Fibroblast of mammary gland (primary cell): Measurements from ENCODE around the gene MRGPRD.

Source experiments
- DNase-seq: peaks from one replicate; pipeline ENCODE4 v3.0.0-alpha.2; 2010; ENCODE audit warnings: low read depth
- H3K4me3 ChIP-seq: 2 replicates; pipeline ENCODE4 v1.5.1; 2011; ENCODE audit warnings: low read depth, mild to moderate bottlenecking, low read length, moderate library complexity; ENCODE audit not compliant: control insufficient read depth
- CTCF ChIP-seq: conservative IDR thresholded peaks from 2 replicates; pipeline ENCODE4 v1.5.1; 2011; ENCODE audit warnings: low read depth, low read length, inconsistent platforms; ENCODE audit not compliant: control insufficient read depth, insufficient read depth

The MRGPRD gene

GRCh38 chr11:68966894-68967780, 13.6 kb downstream of the MRGPRD start:
- no peak for DNase-seq
- H3K4me3 ChIP-seq: no peak overlapping the region
- no peak for TF ChIP-seq CTCF

GRCh38 chr11:68965901-68966853, 14.6 kb downstream of the MRGPRD start:
- DNase-seq: no peak
- no peak overlapping the region for H3K4me3 ChIP-seq
- TF ChIP-seq CTCF: no peak

- no peak for TF ChIP-seq CTCF
- DNase-seq: no peak
- no peak overlapping the region for H3K4me3 ChIP-seq
These were observed 17.0 kb downstream of the MRGPRD start for GRCh38 chr11:68963779-68964178.

GRCh38 chr11:68962527-68963250, 18.1 kb downstream of the MRGPRD start:
- DNase-seq: no peak
- no peak for TF ChIP-seq CTCF
- H3K4me3 ChIP-seq: no peak overlapping the region

- no peak for TF ChIP-seq CTCF
- H3K4me3 ChIP-seq: no peak overlapping the region
- no peak for DNase-seq
These were observed 19.5 kb downstream of the MRGPRD start for GRCh38 chr11:68961245-68961644.

- H3K4me3 ChIP-seq: no peak overlapping the region
- TF ChIP-seq CTCF: no peak
- DNase-seq: no peak
These were observed 20.3 kb downstream of the MRGPRD start for GRCh38 chr11:68960294-68961071.
